H9 (cell line): ENCODE data around the gene CENPB. TPM values are rescaled to one million over a fixed set of nuclear protein-coding genes. Genes with fewer than 3 reads are reported as not detected.

ENCODE experiments used
- DNase-seq: peaks from one replicate; pipeline ENCODE4 v3.0.0-alpha.2; 2017
- H2AFZ ChIP-seq: one replicate; pipeline ENCODE4 v1.6.1; 2013; ENCODE audit warnings: mild to moderate bottlenecking, low read length, control low read depth, moderate library complexity
- H2AK5ac ChIP-seq: 2 replicates; pipeline ENCODE4 v1.6.1; 2013; ENCODE audit warnings: low read length, control low read depth, mixed read lengths; ENCODE audit not compliant: insufficient read length
- H2BK120ac ChIP-seq: one replicate; pipeline ENCODE4 v1.6.1; 2013; ENCODE audit warnings: low read depth, mild to moderate bottlenecking, low read length, control low read depth, inconsistent platforms; ENCODE audit not compliant: poor library complexity, severe bottlenecking
- H2BK12ac ChIP-seq: 2 replicates; pipeline ENCODE4 v1.6.1; 2013; ENCODE audit warnings: low read length, control low read depth, mixed read lengths, low read depth; ENCODE audit not compliant: insufficient read length
- H2BK15ac ChIP-seq: 2 replicates; pipeline ENCODE4 v1.6.1; 2013; ENCODE audit warnings: low read depth, low read length, control low read depth
- H2BK20ac ChIP-seq: one replicate; pipeline ENCODE4 v1.6.1; 2013; ENCODE audit warnings: low read depth, mild to moderate bottlenecking, low read length, control low read depth, inconsistent platforms; ENCODE audit not compliant: poor library complexity, severe bottlenecking
- H2BK5ac ChIP-seq: 2 replicates; pipeline ENCODE4 v1.6.1; 2013; ENCODE audit warnings: low read length, control low read depth, mixed read lengths; ENCODE audit not compliant: insufficient read length
- H3K14ac ChIP-seq: 2 replicates; pipeline ENCODE4 v1.6.1; 2013; ENCODE audit warnings: low read length, control low read depth; ENCODE audit not compliant: insufficient read depth
- H3K18ac ChIP-seq: 2 replicates; pipeline ENCODE4 v1.6.1; 2013; ENCODE audit warnings: low read depth, mild to moderate bottlenecking, mixed read lengths, low read length, control low read depth; ENCODE audit not compliant: insufficient read length
- H3K23ac ChIP-seq: 2 replicates; pipeline ENCODE4 v1.6.1; 2013; ENCODE audit warnings: low read length, control low read depth, mixed read lengths, low read depth; ENCODE audit not compliant: insufficient read length
- H3K23me2 ChIP-seq: 2 replicates; pipeline ENCODE4 v1.6.1; 2013; ENCODE audit warnings: low read depth, mild to moderate bottlenecking, mixed read lengths, low read length, control low read depth; ENCODE audit not compliant: insufficient read length, poor library complexity, severe bottlenecking
- H3K27ac ChIP-seq: 2 replicates; pipeline ENCODE4 v1.5.1; 2013; ENCODE audit warnings: low read length, control low read depth, mixed read lengths, low read depth; ENCODE audit not compliant: insufficient read length
- H3K27me3 ChIP-seq: 2 replicates; pipeline ENCODE4 v1.6.1; 2013; ENCODE audit warnings: low read length, control low read depth, inconsistent platforms; ENCODE audit not compliant: insufficient read depth
- H3K4ac ChIP-seq: 2 replicates; pipeline ENCODE4 v1.6.1; 2013; ENCODE audit warnings: low read depth, mild to moderate bottlenecking, control low read depth, inconsistent platforms, low read length, moderate library complexity
- H3K4me1 ChIP-seq: 2 replicates; pipeline ENCODE4 v1.6.1; 2013; ENCODE audit warnings: low read length, control low read depth, inconsistent platforms; ENCODE audit not compliant: insufficient read depth
- H3K4me2 ChIP-seq: 2 replicates; pipeline ENCODE4 v1.6.1; 2013; ENCODE audit warnings: low read length, control low read depth, mixed read lengths; ENCODE audit not compliant: insufficient read length, insufficient read depth
- H3K56ac ChIP-seq: 2 replicates; pipeline ENCODE4 v1.6.1; 2013; ENCODE audit warnings: low read depth, mild to moderate bottlenecking, mixed read lengths, low read length, control low read depth; ENCODE audit not compliant: insufficient read length
- H3K79me1 ChIP-seq: 2 replicates; pipeline ENCODE4 v1.6.1; 2013; ENCODE audit warnings: low read depth, mild to moderate bottlenecking, moderate library complexity, low read length, control low read depth, inconsistent platforms; ENCODE audit not compliant: insufficient read depth, poor library complexity, severe bottlenecking
- H3K79me2 ChIP-seq: 2 replicates; pipeline ENCODE4 v1.6.1; 2013; ENCODE audit warnings: low read length, control low read depth, inconsistent platforms; ENCODE audit not compliant: insufficient read depth
- H3K9ac ChIP-seq: 2 replicates; pipeline ENCODE4 v1.6.1; 2013; ENCODE audit warnings: low read length, control low read depth, mixed read lengths; ENCODE audit not compliant: insufficient read length; ENCODE audit errors: extremely low read depth
- H3K9me3 ChIP-seq: one replicate; pipeline ENCODE4 v1.6.1; 2013; ENCODE audit warnings: low read depth, low read length, inconsistent platforms; ENCODE audit not compliant: control insufficient read depth
- H3T11ph ChIP-seq: one replicate; pipeline ENCODE4 v1.6.1; 2013; ENCODE audit warnings: mild to moderate bottlenecking, low read length, control low read depth, inconsistent platforms
- H4K20me1 ChIP-seq: one replicate; pipeline ENCODE4 v1.6.1; 2013; ENCODE audit not compliant: control insufficient read depth, insufficient read length, insufficient read depth
- H4K5ac ChIP-seq: 2 replicates; pipeline ENCODE4 v1.6.1; 2013; ENCODE audit warnings: low read depth, mild to moderate bottlenecking, mixed read lengths, low read length, control low read depth; ENCODE audit not compliant: insufficient read length
- H4K8ac ChIP-seq: replicated peaks from 2 replicates; pipeline ENCODE4 v1.6.1; 2013; ENCODE audit warnings: low read length, control low read depth, mixed read lengths, low read depth; ENCODE audit not compliant: insufficient read length
- H4K91ac ChIP-seq: 2 replicates; pipeline ENCODE4 v1.6.1; 2013; ENCODE audit warnings: low read depth, mild to moderate bottlenecking, moderate library complexity, mixed read lengths, low read length, control low read depth; ENCODE audit not compliant: insufficient read length
- H3K27ac Mint-ChIP-seq, 3 experiments: 2 replicates in 2 of 3; 3 replicates in 1 of 3; pipeline ENCODE4 v1.8.0; 2020 to 2021; ENCODE audit warnings: mixed read lengths in 3 of 3, mild to moderate bottlenecking in 1 of 3, moderate library complexity in 1 of 3
- H3K27me3 Mint-ChIP-seq: 2 replicates; pipeline ENCODE4 v1.8.0; 2021; ENCODE audit warnings: low read depth, mild to moderate bottlenecking, moderate library complexity, mixed read lengths
- H3K36me3 Mint-ChIP-seq, 3 experiments: 2 replicates in 2 of 3; 3 replicates in 1 of 3; pipeline ENCODE4 v1.8.0; 2020 to 2021; ENCODE audit warnings: low read depth in 3 of 3, mixed read lengths in 3 of 3; ENCODE audit not compliant: insufficient read depth in 1 of 3
- H3K4me1 Mint-ChIP-seq, 2 experiments: 2 replicates each; pipeline ENCODE4 v1.8.0; 2020; ENCODE audit warnings: mixed read lengths in 2 of 2
- H3K4me3 Mint-ChIP-seq, 2 experiments: 2 replicates in 1 of 2; 3 replicates in 1 of 2; pipeline ENCODE4 v1.8.0; 2020 to 2021; ENCODE audit warnings: mild to moderate bottlenecking in 2 of 2, mixed read lengths in 2 of 2, moderate library complexity in 1 of 2
- H3K9me3 Mint-ChIP-seq, 2 experiments: 2 replicates in 1 of 2; 3 replicates in 1 of 2; pipeline ENCODE4 v1.8.0; 2020; ENCODE audit warnings: mild to moderate bottlenecking in 2 of 2, mixed read lengths in 2 of 2, moderate library complexity in 1 of 2
- WGBS: extraction: QIAGEN DNeasy Blood & Tissue Kit; methylation state at CpG from one replicate; pipeline ENCODE4 v1.1.7; 2013; ENCODE audit warnings: missing lambda C conversion rate, low lambda C conversion rate, mixed read lengths; ENCODE audit not compliant: insufficient read length; ENCODE audit errors: extremely low coverage; 5-methylcytosine and 5-hydroxymethylcytosine counted together
- total RNA-seq: library from RNA; stranded (reverse); gene quantifications from 2 replicates; pipeline ENCODE4 v1.2.1, GENCODE V29; 2021
- TF ChIP-seq, protein P1 (sequence below): fragments of 200-600 bp; sonication (generic); conservative IDR thresholded peaks from 3 replicates; pipeline ENCODE4 v1.8.0; 2021; ENCODE audit warnings: antibody characterized with exemption, mild to moderate bottlenecking

Gene CENPB
- total RNA-seq, 1 experiment from 2014 or later = 63.1 TPM

DNA sequence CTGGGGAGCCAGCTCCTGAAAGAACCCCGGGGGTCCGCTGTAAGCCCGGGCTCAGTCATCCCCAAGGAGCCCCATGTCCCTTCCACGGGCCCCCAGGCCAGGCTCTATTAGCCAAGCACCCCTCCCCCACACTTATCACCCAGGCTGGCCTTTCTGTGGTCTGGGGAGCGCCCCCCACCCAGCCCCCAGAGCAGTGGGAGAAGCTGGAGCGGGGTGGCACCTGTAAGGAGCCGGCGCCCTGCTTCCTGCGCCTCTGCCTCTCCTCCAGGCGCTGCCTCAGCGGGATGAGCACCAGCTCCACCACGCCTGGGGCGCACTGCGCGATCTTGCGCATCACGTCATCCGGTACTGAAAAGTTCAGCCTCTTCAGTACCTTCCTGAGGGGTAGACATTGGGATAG lies 7.6 kb downstream of the CENPB start:
- Histone ChIP-seq H2BK120ac (no peak overlapping the region), H3K9me3 (no peaks in the 10 kb centered on the region), H3K56ac (no peak overlapping the region), H3K14ac (no peak overlapping the region), H3K27me3 (peaks cover 2% of the 10 kb centered on the region; the same call in 1 of the 2 replicates), H3K23ac (no peak overlapping the region), H3K27ac (no peak overlapping the region), H3K4me2 (peak overlapping the region; percentile 70), H2BK15ac (no peak overlapping the region), H3K79me2 (no peaks in the 10 kb centered on the region), H2AK5ac (no peak overlapping the region), H3K4me1 (no peaks in the 10 kb centered on the region; the same call in 1 of the 2 replicates), H2AFZ (no peak overlapping the region), H3K9ac (no peak overlapping the region), H3K18ac (no peak overlapping the region), H3T11ph (no peak overlapping the region), H3K23me2 (peaks cover 14% of the 10 kb centered on the region), H2BK20ac (no peak overlapping the region), H4K5ac (no peak overlapping the region), H4K20me1 (no peaks in the 10 kb centered on the region), H2BK5ac (no peak overlapping the region), H3K4ac (no peak overlapping the region), H3K79me1 (no peaks in the 10 kb centered on the region), H4K91ac (no peak overlapping the region), H4K8ac (no peak overlapping the region), H2BK12ac (no peak overlapping the region)
- TF ChIP-seq, protein P1, sequence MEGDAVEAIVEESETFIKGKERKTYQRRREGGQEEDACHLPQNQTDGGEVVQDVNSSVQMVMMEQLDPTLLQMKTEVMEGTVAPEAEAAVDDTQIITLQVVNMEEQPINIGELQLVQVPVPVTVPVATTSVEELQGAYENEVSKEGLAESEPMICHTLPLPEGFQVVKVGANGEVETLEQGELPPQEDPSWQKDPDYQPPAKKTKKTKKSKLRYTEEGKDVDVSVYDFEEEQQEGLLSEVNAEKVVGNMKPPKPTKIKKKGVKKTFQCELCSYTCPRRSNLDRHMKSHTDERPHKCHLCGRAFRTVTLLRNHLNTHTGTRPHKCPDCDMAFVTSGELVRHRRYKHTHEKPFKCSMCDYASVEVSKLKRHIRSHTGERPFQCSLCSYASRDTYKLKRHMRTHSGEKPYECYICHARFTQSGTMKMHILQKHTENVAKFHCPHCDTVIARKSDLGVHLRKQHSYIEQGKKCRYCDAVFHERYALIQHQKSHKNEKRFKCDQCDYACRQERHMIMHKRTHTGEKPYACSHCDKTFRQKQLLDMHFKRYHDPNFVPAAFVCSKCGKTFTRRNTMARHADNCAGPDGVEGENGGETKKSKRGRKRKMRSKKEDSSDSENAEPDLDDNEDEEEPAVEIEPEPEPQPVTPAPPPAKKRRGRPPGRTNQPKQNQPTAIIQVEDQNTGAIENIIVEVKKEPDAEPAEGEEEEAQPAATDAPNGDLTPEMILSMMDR = no peak
- Mint-ChIP-seq H3K9me3 (no peaks in the 10 kb centered on the region), H3K27me3 (peaks cover 59% of the 10 kb centered on the region), H3K27ac (peak overlapping the region in 1 of 3 experiments; percentile 76; a peak in 1 of 7 replicates), H3K4me3 (peak overlapping the region; percentile 52 to 72; a peak in 2 of 5 replicates), H3K36me3 (peaks cover 0 to 4% (median 0%) of the 10 kb centered on the region in 3 experiments; a peak in 2 of 7 replicates), H3K4me1 (peaks cover 25 to 40% of the 10 kb centered on the region in 2 experiments)
- no CpG with 5 or more reads among the region's 18 CpGs for WGBS
- no peak for DNase-seq
